Measurements from ENCODE around the gene ASB9.
"Not testable (repeated sequence)": the region's sequence is repeated elsewhere in the genome, so short reads cannot be mapped to it uniquely, and the experiment has no call there.

The ASB9 gene

DNA sequence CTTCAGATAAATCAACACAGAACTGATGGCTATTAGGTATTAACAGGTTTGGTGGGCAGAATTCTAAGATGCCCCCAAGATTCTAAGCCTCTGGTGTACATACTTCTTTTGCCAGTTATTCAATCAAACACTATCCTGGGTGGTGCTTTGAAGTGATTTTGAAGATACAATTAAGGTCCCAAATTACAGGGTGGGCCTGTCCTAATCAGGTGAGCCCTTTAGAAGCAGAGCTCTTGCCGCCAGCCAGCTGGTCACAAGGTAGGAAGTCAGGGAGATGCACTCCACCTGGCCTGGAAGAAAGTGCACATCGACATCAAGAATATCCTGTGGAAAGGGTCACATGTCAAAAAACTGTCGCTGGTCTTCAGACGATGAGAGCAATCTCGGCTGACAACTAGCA, 29.5 kb downstream of the ASB9 start:
- DNase-seq, result no peak

DNA sequence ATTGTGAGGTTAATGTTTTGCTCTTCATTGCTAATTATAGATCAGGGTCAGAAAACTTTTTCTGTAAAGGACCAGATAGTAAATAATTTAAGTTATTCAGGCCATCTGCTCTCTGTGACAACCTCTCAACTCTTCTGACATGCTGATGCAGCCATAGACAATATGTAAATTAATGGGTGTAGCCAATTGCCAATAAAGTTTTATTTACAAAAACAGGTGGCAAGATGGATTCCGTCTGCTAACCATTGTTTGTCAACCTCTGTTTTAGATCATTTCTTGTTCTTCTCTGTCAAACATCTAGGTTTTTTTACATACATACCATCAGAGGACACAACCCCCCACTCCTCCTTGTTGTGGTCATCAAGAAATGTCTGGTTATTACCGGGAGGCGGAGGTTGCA, 33.7 kb downstream of the ASB9 start:
- no peak for DNase-seq

DNA sequence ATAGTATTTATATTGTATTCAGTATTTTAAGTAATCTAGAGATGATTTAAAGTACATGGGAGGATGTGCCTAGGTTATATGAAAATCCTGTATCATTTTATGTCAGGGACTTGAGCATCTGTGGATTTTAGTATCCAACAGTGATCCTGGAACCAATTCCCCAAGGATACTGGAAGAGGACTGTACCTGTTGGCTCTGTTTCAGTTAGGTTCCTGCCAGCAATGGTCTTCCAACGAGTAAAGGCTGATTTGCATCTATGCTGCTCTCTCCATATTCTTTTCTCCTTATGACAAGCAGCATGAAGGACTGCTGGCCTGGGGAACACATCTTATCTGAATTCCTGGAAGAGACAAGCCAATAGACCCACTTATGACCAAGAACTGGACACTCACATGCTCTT, 34.9 kb downstream of the ASB9 start:
- DNase-seq, result no peak

DNA sequence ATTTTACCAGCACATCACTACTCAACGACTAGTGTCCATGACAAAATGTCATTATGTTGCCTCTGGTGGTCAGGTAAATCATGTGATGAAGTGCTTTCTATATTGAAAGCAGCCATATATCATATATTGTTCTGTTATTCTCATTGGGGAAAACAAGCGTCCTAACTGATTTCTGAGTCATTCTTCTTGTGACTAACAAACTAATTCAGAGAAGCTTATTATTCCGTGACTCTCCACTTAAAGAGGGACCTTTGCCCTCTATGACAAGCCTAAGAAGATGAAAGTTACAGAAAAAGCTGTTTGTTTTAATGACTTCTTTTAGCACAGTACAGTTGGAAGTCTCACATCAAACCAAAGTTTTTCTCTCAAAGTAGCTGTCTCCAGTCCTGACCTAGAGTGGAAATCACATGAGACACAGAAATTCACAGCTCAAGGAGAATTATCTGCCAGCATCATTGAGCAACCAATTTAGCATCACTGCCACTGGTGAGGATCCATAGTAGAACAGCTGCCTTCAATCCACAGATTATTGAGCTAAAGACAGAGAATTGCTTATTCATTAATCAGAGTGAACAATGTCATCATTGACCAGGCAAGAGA, 36.4 kb downstream of the ASB9 start:
- DNase-seq, result no peak

DNA sequence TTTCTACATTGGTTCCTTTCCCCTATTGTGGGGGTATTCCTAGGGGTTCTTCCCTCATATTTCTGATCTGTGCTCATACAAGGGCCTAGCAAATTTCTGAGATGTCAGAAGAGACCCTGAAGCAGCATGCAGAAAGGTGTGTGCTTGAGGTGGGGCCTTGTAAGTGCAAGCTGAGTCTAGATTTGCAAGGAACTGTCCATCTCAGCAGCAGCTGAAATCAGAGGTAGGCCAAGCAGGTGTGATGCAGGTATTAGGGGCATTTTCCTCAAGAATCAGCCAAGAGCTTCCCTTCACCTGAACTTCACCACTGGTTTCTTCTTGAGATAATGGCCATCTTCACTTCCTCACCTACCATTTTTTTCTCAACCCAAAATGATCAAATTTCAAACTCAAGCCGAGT, 45.1 kb downstream of the ASB9 start:
- no peak for DNase-seq

DNA sequence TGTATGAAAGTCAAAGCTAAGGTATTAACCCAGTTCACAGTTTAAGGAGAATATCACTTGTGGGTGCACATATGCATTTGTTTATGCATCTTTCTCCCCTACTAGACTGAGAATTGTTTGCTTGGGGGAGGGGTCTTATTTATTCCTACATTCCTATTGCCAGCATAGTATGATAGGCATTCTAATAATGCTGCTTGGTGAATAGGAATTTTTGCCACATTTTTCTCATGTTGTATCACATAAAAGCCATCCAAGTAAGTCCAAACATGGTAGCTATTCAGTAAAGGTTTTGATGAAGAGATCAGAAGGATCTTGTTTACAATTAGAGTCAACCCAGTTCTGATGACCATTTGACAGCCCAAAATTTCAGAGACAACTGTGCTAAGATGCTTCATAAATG, 48.6 kb downstream of the ASB9 start:
- no peak for DNase-seq

DNA sequence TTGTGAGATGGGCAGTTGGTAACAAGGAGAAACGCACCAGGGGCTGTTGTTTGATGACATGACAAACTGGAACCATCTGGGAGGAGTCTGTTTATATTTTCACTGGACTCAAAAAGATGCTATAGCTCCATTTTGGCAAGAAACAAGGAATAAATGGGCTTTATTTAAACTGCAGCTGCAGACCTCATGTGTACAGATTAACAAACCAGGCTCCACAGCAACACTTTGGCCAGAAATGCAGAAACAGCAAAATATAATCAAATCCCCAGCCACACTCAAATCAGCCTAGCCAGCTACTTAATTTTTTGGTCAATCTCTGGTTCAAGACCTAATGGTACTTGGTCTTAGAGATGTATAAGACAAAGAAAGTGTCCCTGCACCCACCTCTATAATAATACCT, 52.7 kb downstream of the ASB9 start:
- DNase-seq, result no peak

DNA sequence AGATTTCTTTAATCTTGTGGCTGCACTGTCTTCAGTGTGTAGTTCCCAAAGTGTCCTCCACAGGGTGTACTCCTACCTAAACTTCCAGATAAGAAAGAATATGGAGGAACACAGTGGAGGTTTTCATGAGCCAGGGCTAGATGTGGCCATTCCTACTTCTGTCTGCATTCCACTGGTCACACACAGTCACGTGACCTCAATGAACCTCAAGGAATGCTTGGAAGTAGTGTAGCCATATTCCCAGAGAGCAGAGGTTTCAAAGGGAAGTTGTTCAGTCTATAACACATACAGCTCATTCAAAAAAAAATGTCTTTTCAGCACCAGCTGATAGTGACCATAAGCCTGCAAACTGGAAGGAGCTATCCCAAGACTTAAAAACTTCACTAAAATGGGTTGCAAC, 53.6 kb downstream of the ASB9 start:
- DNase-seq, result no peak

DNA sequence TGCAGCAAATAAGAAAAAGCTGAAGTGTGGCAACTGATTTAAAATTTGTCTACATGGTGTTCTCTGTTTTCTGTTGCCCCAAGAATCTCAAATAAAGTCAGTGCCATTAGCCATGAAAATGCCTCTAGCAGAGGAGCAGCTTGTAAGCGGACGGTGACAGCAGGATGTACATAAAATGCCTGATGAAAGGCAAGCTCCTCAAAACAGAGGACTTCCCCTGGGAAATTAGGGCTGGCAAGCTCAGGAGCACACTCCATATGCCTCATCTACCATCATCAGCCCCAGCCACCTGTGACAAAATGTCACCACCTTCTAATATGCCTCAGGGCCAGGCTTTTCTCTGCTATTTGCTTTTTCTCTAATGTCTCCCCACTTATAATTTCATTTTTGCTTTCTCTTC, 54.5 kb downstream of the ASB9 start:
- no peak for DNase-seq

DNA sequence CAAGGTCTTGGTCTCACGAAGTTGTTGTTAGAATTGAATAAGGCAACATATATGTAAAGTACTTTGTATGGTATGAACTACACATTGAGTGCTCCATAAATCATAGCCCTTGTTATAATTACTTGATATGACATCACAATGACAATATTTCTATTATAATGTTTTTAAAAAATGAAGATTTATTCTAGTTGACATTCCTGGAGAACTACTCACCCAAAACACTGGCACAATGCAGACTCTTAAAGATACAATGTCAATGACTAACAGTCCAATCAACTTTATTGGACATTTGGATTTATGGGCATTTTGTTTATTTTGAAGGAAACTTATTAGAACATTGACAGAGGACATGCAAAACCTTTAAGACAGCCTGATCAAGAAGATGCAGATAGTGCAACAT, 55.3 kb downstream of the ASB9 start:
- no peak for DNase-seq

DNA sequence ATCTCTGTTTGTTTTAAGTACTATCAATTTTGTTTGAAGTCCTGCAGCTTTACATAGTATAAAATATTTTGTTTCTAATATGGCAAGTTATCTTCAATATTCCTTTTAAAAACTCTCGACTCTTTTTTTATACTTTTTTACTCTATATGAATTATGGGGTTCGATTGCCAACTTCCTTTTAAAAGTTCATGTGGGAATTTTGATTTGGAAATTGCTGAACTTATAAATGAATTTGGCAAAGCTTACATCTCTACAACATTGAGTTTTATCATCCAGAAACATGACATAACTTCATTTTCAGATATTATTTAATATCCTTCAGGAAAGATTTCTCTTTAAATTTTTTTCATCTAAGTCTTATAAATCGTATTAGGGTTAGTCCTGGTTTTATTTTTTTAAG, 60.8 kb downstream of the ASB9 start:
- no peak for DNase-seq

DNA sequence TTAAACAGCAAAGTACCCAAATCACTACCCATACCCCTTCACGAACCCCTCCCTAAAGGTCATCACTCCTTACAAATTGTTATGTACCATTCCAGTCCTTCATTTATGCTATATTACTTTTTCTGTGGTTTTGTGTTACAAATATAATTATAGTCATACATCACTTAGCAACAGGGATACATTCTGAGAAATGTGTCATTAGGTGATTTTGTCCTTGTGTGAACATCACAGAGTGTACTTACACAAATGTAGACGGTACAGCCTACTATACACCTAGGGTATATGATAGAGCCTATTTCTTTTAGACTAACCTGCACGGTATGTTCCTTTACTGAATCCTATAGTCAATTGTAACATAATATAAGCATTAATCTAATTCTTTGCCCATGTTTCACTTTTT, 61.9 kb downstream of the ASB9 start:
- DNase-seq, result peak; percentile 12

DNA sequence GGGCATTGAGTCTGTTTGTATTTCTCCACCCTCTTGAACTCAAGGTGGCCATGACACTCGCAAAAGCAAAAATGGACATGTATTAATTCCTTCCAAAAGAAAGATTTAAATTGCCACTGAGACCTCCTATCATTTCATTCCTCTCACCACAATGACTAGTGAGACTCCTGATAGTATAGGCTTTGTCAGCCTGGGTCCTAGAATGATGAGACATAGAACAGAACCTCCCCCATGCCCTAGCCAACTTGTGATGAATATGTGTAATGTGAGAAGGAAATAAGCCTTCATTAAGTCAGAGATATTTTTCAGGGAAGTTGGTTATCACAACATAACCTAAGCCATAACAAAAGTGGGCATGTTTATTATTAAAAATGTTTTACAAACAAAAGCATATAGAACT, 62.5 kb downstream of the ASB9 start:
- DNase-seq, result no peak

DNA sequence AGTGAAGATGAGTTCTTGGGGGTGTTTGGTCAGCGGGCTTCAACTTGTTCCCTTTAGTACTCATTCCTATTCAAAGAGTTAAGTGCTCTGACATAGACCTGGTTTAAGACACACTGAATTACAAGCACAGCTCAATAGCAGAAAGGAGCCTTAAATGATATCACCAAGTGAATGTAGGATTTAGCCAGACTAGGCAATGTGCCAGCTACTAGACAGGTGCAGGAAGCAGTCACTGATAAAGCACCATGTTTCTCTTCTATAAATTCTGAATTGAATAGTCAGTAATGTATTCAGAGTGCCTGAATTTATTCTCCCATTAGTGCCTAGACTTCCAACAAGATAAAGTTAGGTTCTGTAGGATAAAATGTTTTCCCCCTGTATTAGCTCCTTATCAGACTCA, 63.6 kb downstream of the ASB9 start:
- peak; percentile 68 for DNase-seq

DNA sequence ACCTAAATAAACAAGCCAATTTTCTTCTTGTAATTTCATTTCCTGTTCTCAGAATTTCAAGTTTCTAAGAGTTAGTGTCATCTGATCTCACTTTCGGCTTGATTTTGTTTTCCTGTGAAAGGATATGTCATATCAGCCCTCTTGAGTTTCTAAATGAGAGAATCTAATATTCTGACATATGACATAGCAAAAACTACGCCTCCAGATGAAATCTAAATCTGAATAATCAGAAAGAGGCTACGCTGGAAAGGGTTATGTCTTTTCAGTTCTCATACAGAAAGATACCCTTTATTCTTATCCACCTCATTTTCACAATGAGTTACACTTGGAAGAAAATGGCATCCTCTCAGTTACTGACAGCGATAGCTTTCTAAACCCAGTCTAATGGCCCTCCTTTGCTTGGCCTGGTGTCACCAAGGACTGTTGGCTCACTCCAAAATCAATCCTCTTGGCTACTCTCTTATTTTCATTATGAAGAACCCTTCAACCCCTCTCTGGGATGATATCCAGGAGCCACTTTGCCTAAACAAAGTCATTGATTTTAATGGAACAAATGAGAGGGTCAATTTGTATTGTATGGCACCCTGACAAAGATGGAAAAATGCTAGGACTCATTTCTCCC, 65.6 kb downstream of the ASB9 start:
- peak; percentile 12 for DNase-seq

DNA sequence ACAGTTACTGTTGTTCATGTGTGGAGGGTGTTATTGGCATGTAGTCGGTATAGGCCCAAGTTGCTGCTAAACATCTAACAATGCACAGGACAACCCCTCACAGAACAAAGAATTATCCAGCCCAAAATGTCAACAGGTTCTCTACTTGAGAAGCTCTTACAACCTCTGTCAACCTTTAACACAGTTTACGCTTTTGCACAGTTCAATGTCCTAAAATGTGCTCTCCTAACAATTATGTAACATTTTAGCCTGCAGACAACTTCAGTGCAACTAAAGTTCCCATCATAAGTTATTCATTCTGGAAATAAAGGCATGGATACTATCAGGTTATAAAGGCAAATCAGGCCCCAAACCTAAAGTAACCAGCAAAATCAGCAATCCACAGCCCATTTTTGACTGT, 66.2 kb downstream of the ASB9 start:
- no peak for DNase-seq

DNA sequence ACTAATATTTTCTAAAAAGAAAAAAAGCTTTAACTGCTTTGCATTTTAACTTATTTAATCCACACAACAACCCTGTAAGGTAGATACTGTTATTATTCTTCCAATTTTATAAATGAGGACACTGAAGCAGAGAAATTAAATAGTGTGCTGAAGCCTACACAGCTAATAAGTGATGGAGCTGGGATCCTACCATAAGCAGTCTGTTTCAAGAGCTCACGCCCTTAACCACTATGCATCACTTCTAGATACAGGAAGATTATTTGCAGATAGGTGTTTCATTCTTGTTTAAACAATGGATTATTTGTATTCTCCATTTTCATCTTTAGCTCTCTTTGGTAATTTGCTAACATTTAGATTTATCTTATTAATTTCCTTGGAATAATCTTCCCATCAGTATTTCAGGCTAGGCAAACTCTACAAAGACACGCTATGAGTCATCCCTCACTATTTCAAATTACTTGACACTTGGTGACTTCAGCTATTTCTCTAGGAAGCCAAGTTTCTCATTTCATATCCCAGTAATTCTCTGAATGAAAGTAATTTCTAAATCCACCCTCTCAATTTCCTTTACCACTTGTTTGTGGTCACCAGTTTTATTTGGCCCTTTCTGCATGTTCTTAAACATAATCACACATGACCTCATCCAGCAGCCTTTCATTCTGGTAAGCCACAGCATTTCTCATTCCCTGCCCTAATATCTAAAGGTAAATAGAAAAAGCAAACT, 67.3 kb downstream of the ASB9 start:
- DNase-seq, result no peak

DNA sequence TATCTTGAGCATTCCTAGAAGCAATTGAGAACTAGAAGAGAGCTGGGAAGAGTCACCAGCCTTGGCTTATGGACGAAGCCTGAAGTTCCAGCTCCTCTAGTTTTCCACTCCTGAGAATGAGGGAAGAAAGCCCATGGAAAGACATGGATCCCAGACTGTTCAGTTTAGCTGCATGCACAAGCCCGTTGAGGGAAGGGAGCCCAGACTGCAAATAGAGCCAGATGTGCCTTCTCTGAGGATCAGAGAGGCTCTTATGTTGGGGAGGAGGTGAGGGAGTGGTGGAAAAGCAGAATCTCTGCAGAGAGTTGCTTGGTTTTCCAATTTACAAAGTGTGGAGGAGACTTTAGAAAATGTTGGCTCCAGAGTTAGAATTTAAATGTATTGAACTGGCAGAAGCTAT, 69.0 kb downstream of the ASB9 start:
- no peak for DNase-seq

DNA sequence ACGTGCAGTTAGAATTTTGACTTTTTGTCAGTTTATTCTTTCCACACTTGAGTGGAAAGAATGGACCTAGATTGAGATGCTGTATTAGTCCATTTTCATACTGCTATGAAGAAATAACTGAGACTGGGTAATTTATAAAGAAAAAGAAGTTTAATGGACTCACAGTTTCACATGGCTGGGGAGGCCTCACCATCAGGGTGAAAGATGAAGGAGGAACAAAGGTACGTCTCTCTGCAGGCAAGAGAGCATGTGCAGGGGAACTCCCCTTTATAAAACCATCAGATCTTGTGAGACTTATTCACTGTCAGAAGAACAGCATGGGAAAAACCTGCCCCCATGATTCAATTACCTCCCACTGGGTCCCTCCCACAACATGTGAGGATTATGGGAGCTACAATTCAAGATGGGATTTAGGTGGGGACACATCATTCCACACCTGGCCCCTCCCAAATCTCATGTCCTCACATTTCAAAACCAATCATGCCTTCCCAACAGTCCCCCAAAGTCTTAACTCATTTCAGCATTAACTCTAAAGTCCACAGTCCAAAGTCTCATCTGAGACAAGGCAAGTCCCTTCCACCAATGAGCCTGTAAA, 71.2 kb downstream of the ASB9 start:
- not testable (repeated sequence) for DNase-seq

DNA sequence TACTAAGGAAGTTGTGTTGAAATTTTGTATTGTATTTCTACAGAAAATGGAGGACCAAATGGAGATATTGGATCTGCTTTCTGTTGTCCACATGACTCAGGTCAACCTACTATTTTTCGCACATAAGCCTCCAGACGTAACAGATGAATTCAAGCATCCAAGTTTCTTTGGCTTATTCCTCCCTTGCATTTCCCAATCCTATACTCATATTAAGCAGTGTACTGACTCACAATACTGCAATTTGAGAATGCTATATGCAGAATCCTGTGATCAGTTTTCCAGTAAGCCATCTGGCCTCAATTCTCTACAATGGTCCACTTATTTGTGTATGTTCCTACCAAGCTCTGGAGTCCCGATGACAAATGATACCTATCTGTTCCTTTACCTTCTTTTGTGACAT, 75.7 kb downstream of the ASB9 start:
- no peak for DNase-seq
